Transverse colon (tissue), 3 donors: ENCODE measurements around the gene NUDT21.

Experiments
- POLR2A ChIP-seq: fragments of 450-650 bp; IDR thresholded peaks from one replicate; pipeline ENCODE4 v1.6.1; 2016; ENCODE audit warnings: antibody characterized with exemption, mild to moderate bottlenecking, moderate library complexity
- TF ChIP-seq, protein P1 (sequence below), 5 experiments: fragments of 200-600 bp in 3 of 5; fragments of 450-650 bp in 2 of 5; sonication (generic) in 3 of 5; IDR thresholded peaks; 1 replicate in 2 of 5; 2 replicates in 3 of 5; pipeline ENCODE4 v1.5.1; 2016 to 2017; ENCODE audit warnings: antibody characterized with exemption in 5 of 5, inconsistent platforms in 3 of 5, mild to moderate bottlenecking in 2 of 5, moderate library complexity in 1 of 5

DNA sequence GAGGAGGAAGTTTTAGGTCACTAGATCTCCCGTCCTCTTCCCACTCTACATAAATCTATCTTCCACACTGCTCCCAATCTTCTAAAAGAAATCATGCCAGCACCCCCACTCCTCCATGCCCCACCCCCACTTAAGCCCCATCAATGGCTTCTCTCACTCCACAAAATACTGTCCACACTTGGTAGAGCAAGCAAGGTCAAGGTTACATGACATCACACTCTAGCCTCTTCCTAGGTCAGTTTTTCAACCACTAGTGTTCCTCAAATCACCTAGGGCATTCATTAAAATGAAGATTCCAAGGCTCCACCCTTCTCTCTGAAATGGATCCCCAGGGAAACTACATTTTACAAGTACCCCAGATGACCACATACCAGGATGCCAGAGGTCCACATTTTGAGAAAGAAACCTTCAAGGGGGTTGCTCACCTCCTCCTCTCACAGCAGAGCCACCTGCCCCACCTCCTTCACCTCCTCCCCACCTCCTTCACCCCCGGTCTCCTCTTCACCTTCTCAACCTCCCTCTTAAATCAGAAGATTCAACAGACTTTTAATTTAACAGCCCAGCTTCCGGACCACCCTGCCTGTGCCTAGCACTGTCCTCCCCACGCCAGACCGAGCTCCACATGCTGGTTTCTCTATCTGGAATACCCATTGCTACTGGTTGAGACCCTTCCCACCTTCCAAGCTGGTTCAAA is 29.0 kb downstream of the NUDT21 start:
- TF ChIP-seq, protein P1, sequence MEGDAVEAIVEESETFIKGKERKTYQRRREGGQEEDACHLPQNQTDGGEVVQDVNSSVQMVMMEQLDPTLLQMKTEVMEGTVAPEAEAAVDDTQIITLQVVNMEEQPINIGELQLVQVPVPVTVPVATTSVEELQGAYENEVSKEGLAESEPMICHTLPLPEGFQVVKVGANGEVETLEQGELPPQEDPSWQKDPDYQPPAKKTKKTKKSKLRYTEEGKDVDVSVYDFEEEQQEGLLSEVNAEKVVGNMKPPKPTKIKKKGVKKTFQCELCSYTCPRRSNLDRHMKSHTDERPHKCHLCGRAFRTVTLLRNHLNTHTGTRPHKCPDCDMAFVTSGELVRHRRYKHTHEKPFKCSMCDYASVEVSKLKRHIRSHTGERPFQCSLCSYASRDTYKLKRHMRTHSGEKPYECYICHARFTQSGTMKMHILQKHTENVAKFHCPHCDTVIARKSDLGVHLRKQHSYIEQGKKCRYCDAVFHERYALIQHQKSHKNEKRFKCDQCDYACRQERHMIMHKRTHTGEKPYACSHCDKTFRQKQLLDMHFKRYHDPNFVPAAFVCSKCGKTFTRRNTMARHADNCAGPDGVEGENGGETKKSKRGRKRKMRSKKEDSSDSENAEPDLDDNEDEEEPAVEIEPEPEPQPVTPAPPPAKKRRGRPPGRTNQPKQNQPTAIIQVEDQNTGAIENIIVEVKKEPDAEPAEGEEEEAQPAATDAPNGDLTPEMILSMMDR (IDR thresholded peaks at IDR 0.05), result no peak
- no peak for TF ChIP-seq POLR2A
